HUES64 (cell line): Measurements from ENCODE around the gene COL6A2. TPM values are rescaled to one million over a fixed set of nuclear protein-coding genes. Genes with fewer than 3 reads are reported as not detected.

Experiments used
- H3K27ac ChIP-seq: 2 replicates; pipeline ENCODE4 v1.7.0; 2013; ENCODE audit warnings: low read depth, low read length, inconsistent platforms
- H3K27me3 ChIP-seq: 2 replicates; pipeline ENCODE4 v1.6.1; 2013; ENCODE audit warnings: mild to moderate bottlenecking, low read length; ENCODE audit not compliant: insufficient read depth
- H3K36me3 ChIP-seq: 2 replicates; pipeline ENCODE4 v1.6.1; 2013; ENCODE audit warnings: mild to moderate bottlenecking, low read length; ENCODE audit not compliant: insufficient read depth
- H3K4me1 ChIP-seq: 2 replicates; pipeline ENCODE4 v1.6.1; 2013; ENCODE audit warnings: mild to moderate bottlenecking, low read length, moderate library complexity; ENCODE audit not compliant: insufficient read depth
- H3K4me3 ChIP-seq: 2 replicates; pipeline ENCODE4 v1.5.1; 2013; ENCODE audit warnings: mild to moderate bottlenecking, low read length, moderate library complexity
- H3K9ac ChIP-seq: 2 replicates; pipeline ENCODE4 v1.6.1; 2013; ENCODE audit warnings: mild to moderate bottlenecking, low read depth, low read length
- H3K9me3 ChIP-seq: 2 replicates; pipeline ENCODE4 v1.6.1; 2013; ENCODE audit warnings: low read depth, low read length; ENCODE audit not compliant: insufficient read depth
- WGBS: fragments of 150-250, 120-280 bp; methylation state at CpG from one replicate; pipeline ENCODE4 v1.1.7; 2013; ENCODE audit warnings: missing lambda C conversion rate; 5-methylcytosine and 5-hydroxymethylcytosine counted together
- polyA plus RNA-seq, 2 experiments: library from polyadenylated mRNA; stranded (reverse); fragments of 50-300 nt; gene quantifications; one replicate each; pipeline ENCODE4 v1.2.3, GENCODE V29; 2013

The COL6A2 gene
- polyA plus RNA-seq (2013, experiment 1 of 2), result 62.6 TPM
- polyA plus RNA-seq (2013, experiment 2 of 2), result 69.5 TPM

DNA sequence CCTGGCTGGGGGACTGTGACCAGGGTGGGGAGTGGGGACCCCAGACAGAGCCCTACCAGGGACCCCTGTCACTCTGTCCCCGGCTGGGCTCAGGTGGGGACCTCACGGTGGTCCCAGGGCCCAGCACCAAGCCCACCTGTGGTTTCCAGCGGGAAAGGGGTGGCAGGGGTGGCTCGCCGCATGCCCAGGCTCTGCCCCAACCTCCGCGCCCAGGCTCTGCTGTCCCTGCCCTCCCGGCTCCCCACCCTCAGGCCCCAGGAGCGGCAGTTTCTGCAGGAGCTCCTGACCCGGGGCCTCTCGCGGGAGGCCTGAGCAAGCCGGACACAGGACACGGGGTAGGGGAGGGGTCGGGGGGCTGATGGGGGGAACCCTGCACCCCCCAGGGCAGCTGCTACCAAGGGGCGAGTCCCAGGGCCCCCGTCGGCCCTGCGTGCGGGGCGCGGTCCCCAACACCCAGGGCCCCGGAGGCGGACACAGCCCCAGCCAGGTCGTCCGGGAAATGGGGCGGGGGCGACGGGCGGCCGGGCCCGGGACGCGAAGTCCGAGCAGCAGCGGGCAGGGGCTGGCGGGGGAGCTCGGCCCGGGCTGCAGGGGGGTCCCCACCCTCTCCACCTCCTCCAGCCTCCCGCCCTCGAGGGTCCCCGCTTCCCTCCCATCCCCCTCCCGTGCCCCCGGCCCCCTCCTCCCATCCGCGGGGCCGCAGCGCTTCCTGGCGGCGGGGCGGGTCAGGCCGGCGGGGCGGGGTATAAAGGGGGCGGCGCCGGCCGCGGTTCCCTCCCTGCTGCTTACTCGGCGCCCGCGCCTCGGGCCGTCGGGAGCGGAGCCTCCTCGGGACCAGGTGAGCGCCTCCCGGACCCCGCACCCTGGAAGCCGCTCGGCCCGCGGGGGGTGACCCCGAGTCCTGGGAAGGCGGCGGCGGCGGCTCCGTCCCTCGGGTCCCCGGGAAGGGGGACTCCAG is at the start of gene COL6A2:
TSS of gene COL6A2 (plus strand) at position 777 of the 958 bp plus-strand sequence.
- Histone ChIP-seq H3K36me3 (no peaks in the 10 kb centered on the region), H3K27me3 (peaks cover 20% of the 10 kb centered on the region), H3K27ac (no peak within 1 kb of the TSS), H3K9ac (no peak within 1 kb of the TSS), H3K4me1 (no peaks in the 10 kb centered on the region), H3K4me3 (peak within 1 kb of the TSS; percentile 62), H3K9me3 (peaks cover 22% of the 10 kb centered on the region)
- WGBS, result 6% methylated on average over 80 of the region's 83 CpGs

DNA sequence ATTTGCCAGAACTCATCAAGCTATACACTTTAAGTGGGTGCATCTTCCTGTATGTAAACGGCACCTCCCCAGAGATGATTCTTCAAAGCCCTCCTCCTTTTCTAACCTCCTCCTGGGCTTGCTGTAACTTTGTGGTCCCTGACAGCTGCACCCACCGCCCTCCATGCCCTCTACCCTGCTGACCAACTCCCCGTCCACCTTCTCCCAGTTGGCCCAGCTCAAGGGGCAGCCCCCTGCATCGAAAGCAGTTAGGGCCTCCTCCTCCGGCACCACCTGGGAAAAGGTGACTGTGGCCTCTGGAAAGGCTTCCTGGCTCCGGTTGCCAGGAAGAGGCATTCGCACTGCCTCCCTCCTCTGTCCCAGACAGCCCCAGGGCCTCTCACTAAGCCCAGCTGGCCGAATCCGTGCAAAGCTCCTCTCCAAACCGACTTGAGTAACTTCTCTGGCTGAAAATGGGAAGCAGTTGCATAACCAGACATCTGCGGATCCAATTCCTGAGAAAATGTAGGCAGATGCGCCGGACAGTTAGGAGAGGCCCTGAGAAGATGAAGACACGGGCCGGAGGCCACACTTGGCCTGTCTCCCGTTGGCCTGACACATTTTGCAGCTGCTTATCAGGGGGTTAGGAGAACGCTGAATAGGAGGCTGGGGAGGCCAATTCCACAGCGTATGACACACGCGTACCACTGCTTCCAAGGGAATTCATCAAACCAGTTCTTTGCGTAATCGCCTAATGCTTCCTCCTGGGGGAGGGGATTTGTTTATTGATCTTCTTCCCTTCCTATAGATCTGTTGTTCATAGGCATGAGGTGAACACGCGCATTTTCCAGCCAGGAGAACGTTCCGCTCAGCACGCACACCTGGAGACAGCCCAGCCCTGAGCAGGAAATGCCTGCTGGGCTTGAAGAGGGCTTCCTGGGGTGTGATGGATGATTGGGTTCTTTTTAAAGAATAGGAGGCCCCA is 48.7 kb upstream of the COL6A2 start:
- H3K27me3 ChIP-seq, result no peaks in the 10 kb centered on the region
- peak overlapping the region; percentile 55 for H3K27ac ChIP-seq
- H3K36me3 ChIP-seq, result no peaks in the 10 kb centered on the region
- H3K4me1 ChIP-seq, result peaks cover 13% of the 10 kb centered on the region
- H3K9ac ChIP-seq, result no peak overlapping the region
- no peak overlapping the region for H3K4me3 ChIP-seq
- no peaks in the 10 kb centered on the region for H3K9me3 ChIP-seq
- WGBS, result 57% methylated on average over 25 of the region's 27 CpGs

DNA sequence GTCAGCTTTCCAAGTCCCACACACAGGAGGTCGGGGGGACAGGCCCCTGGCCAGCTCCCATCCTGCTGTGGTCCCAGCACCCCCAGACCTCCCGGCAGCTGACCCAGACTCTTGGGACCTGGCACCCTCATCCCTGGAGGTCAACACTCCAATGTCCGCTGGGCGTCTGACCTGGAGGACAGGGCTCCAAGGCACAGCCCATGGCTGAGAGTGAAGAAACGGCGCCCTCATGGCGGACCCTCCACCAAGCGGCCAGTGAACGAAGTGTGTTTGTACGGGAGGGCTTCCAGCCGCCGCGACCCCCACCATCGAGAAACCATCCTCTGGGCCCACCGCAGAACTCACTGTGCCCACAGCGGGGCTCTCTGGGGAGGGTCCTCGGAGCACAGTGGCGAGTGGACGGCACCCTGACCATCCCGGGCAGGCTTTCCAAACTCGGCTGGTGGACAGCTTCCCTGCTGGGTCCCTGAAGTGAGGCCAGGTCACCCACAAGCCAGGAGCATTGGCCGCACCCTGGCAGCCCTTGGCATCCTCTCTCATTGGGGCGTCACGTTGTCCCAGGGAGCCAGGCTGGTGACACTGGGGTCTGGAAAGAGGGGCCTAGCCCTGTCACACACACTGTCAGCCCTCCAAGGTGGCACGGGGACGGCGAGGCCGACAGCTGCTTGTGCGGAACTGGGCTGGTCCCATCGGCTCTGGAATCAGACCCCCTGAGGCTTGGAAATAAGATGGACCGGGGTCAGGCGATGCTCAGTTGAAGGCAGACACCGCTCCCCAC is 47.8 kb upstream of the COL6A2 start:
- H3K4me1 ChIP-seq, result peaks cover 13% of the 10 kb centered on the region
- H3K27ac ChIP-seq, result no peak overlapping the region
- H3K36me3 ChIP-seq, result no peaks in the 10 kb centered on the region
- no peak overlapping the region for H3K9ac ChIP-seq
- H3K27me3 ChIP-seq, result no peaks in the 10 kb centered on the region
- 89% methylated on average over 33 of the region's 33 CpGs for WGBS
- no peaks in the 10 kb centered on the region for H3K9me3 ChIP-seq
- no peak overlapping the region for H3K4me3 ChIP-seq

DNA sequence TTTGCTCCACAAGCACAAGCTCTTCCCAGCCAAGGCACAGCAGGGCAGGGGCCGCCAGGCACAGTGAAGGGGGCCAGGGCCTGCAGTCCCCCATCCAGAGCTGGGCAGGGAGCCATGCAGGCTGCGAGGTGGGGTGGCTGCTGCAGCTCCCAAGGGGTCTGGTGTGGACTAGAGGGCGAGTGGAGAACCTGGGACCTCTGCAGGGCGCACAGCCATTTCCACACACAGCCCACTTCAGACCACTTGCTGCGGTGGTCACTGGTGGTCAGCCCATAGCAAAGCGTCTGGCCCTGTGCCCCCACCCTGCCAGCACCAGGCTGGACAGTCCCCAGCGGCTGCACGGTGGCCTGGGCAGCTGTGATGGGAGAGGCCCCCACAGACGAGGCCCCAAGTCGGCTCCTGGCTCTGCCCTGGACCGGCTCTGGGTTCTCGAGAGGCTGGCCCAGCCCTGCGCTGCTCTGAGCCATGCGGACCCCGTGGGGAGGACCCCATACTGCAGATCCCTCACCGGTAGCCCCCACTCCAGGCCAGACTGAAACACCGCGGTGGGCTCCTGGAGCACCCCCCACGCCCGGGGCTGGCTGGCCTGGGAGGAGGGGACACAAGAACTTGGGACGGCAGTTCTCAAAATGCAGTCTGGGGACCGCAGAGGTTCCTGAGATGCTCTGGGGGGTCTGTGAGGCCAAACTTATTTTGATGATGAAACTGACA is 47.1 kb upstream of the COL6A2 start:
- H3K4me3 ChIP-seq, result no peak overlapping the region
- no peaks in the 10 kb centered on the region for H3K27me3 ChIP-seq
- 91% methylated on average over 22 of the region's 22 CpGs for WGBS
- H3K9me3 ChIP-seq, result no peaks in the 10 kb centered on the region
- no peak overlapping the region for H3K9ac ChIP-seq
- no peaks in the 10 kb centered on the region for H3K36me3 ChIP-seq
- no peak overlapping the region for H3K27ac ChIP-seq
- H3K4me1 ChIP-seq, result peaks cover 13% of the 10 kb centered on the region

DNA sequence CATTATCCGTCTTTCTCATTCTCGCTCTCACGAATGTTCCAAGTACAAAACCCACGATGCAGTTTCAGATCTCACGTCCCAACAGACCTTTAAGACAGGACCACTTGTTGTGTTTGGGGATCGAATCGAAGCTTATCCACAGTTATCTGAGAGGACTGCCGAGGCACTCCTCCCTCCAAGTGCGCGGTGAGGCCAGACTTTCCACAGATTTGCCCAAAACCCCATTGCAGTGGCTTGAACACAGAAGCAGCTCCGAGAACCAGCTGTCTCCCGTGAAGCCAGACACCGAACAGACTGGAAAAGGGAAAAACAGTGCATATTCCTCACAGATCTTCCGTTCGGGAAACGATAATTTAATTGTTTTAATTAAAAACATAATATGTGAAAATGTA is 46.5 kb upstream of the COL6A2 start:
- Histone ChIP-seq H3K36me3 (no peaks in the 10 kb centered on the region), H3K27ac (no peak overlapping the region)

DNA sequence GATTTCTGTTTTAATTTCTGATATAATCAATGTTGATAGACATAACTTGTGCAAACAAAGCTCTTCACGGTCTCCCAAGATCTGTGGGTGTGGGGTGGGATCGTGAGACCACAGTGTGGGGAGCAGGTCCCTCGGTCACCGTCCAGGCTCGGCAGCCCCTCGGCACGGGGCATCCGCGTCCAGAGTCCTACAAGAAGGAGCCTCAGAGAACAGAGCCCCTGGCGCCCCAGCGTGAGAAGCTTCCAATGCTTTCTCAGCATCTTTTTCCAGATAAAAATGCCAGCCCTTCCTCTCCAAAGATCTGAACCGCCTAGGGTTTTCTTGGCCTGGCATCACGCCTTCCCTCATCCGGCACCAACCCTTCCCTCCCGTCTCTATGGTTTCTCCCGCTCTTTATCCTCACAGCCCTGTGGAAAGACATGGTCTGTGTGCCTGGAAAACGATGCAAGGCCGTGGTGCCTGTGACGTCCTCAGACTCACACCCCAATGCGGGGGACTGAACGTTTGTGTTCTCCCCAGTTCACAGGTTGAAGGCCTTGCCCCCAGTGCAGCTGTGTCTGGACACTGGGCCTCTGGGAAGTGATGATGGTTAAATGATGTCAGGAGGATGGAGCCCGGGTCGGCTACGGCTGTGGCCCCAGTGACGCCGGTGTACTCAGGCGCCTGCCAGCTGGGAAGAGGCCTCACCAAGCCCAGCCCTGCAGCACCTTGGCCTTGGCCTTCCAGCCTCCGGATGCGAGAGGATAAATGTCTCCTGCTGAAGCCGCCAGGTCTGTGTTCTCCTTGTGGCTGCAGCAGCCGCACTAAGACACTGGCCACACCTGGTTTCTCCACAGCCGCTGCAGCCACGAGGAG is 45.9 kb upstream of the COL6A2 start:
- no peak overlapping the region for H3K9ac ChIP-seq
- H3K36me3 ChIP-seq, result no peaks in the 10 kb centered on the region
- no peaks in the 10 kb centered on the region for H3K27me3 ChIP-seq
- H3K4me1 ChIP-seq, result peaks cover 13% of the 10 kb centered on the region
- H3K9me3 ChIP-seq, result no peaks in the 10 kb centered on the region
- no peak overlapping the region for H3K27ac ChIP-seq
- H3K4me3 ChIP-seq, result no peak overlapping the region
- WGBS, result 93% methylated on average over 33 of the region's 33 CpGs

More for the DNA sequence above, 46.5 kb upstream of the COL6A2 start:
- Histone ChIP-seq H3K4me1 (peaks cover 13% of the 10 kb centered on the region), H3K9me3 (no peaks in the 10 kb centered on the region), H3K27me3 (no peaks in the 10 kb centered on the region), H3K4me3 (no peak overlapping the region), H3K9ac (no peak overlapping the region)
- 96% methylated on average over 16 of the region's 16 CpGs for WGBS

DNA sequence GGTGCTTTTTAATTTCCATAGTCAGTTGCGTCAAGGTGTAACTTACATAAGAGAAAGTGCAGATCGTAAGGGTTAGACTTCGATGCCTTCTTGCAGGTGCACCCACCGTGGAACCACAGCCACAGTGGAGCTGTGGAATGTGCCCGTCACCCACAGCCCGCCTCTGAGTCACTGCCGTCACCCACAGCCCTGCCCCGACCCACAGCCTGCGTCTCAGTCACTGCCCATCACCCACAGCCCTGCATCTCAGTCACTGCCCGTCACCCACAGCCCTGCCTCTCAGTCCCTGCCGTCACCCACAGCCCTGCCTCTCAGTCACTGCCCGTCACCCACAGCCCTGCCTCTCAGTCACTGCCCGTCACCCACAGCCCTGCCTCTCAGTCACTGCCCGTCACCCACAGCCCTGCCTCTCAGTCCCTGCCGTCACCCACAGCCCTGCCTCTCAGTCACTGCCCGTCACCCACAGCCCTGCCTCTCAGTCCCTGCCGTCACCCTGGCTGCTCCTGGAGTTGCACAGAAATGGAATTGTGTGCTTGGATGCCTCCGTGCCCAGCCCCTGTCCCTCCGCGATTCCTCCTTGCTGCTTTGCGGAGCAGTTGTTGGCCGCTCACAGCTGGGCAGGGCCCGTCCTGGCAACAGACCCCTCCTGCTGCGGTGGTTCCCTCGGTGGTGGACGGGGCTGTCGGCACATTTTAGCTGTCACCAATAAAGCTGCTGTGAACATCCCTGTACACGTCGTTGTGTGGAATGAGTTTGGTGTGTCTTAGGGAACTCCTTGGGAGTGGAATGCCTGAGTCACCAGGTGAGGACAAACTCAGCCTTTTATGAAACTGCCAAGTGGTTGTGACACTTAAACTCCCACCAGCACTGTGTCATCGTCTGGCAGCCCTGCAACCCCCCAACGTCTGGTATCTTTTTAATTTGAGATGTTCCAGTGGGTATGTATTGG is 44.9 kb upstream of the COL6A2 start:
- no peak overlapping the region for H3K9ac ChIP-seq
- peaks cover 13% of the 10 kb centered on the region for H3K4me1 ChIP-seq
- H3K4me3 ChIP-seq, result no peak overlapping the region
- no peaks in the 10 kb centered on the region for H3K9me3 ChIP-seq
- no peak overlapping the region for H3K27ac ChIP-seq
- 88% methylated on average over 30 of the region's 31 CpGs for WGBS
- no peaks in the 10 kb centered on the region for H3K27me3 ChIP-seq
- no peaks in the 10 kb centered on the region for H3K36me3 ChIP-seq

DNA sequence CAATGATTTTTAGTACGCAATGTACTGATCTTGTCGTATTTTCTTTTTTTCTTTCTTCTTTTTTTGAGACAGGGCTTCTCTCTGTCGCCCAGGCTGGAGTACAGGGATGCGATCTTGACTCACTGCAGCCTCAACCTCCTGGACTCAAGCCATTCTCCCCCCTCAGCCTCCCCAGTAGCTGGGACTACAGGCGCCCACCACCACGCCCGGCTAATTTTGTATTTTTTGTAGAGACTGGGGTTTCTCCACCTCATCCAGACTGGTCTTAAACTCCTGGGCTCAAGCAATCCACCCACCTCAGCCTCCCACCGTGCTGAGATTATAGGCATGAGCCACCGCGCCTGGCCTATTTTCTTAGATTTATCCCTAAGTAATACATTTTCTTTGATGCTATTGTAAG is 43.9 kb upstream of the COL6A2 start:
- 94% methylated on average over 10 of the region's 10 CpGs for WGBS
- no peak overlapping the region for H3K27ac ChIP-seq
- peaks cover 9% of the 10 kb centered on the region for H3K4me1 ChIP-seq
- no peaks in the 10 kb centered on the region for H3K9me3 ChIP-seq
- no peaks in the 10 kb centered on the region for H3K27me3 ChIP-seq
- no peak overlapping the region for H3K4me3 ChIP-seq
- H3K9ac ChIP-seq, result no peak overlapping the region
- H3K36me3 ChIP-seq, result no peaks in the 10 kb centered on the region

DNA sequence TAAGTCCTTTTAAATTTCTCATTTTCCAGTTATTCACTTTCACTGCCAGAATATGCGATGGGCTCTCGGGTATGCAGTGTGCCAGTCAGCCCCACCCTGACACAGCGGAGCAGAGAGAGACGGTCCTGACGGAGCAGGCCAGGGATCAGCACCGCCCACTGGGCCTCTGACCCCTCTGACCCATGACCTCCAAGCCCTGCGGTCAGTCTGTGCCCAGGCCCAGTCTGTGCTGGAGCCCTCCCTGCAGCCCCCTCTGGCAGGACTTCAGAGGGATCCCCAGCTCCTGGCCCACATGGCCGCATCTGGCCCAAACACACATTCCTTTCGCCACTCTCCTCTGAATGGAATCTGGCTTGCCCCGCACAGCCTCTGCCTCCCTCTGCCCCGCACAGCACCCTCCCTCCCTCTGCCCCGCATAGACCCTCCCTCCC is 43.4 kb upstream of the COL6A2 start:
- Histone ChIP-seq H3K9me3 (no peaks in the 10 kb centered on the region), H3K4me3 (no peak overlapping the region), H3K36me3 (no peaks in the 10 kb centered on the region), H3K27ac (no peak overlapping the region), H3K4me1 (peaks cover 5% of the 10 kb centered on the region), H3K9ac (no peak overlapping the region), H3K27me3 (no peaks in the 10 kb centered on the region)
- 73% methylated on average over 12 of the region's 12 CpGs for WGBS
